Measurements from ENCODE around the gene RPL10A. TPM values are rescaled to one million over a fixed set of nuclear protein-coding genes. Genes with fewer than 3 reads are reported as not detected.

RPL10A gene
- total and polyA plus RNA-seq, 2 of the 8 experiments (the other 6 are each of a cell fraction or from before 2014, with no cell fraction given), result 1,893 to 2,948 TPM

GRCh38 chr6:35492258-35492973 is 24.2 kb downstream of the RPL10A start (continued):
- TF ChIP-seq CHD7 (IDR thresholded peaks at IDR 0.05; ENCODE audit: insufficient replicate concordance, low read length) (no peak), ASH2L (IDR thresholded peaks at IDR 0.05; ENCODE audit: low read length) (no peak), KDM5A (IDR thresholded peaks at IDR 0.05; ENCODE audit: low read length) (no peak), TAF7 (optimal IDR thresholded peaks at IDR 0.05; ENCODE audit: borderline replicate concordance, low read depth, low read length) (no peak), TEAD4 (IDR thresholded peaks at IDR 0.05; ENCODE audit: low read depth, low read length) (no peak), EP300 (IDR thresholded peaks at IDR 0.05; ENCODE audit: borderline replicate concordance in 1 of 2, low read depth in 2 of 2, low read length in 2 of 2) (no peak)

All from H1 (cell line).